ENCODE data around the gene APOL2. TPM values are rescaled to one million over a fixed set of nuclear protein-coding genes. Genes with fewer than 3 reads are reported as not detected.
"Not testable (repeated sequence)": the region's sequence is repeated elsewhere in the genome, so short reads cannot be mapped to it uniquely, and the experiment has no call there.

Gene APOL2
- total and polyA plus RNA-seq, 2 experiments from 2014 or later: 8.7 to 14.7 TPM

DNA sequence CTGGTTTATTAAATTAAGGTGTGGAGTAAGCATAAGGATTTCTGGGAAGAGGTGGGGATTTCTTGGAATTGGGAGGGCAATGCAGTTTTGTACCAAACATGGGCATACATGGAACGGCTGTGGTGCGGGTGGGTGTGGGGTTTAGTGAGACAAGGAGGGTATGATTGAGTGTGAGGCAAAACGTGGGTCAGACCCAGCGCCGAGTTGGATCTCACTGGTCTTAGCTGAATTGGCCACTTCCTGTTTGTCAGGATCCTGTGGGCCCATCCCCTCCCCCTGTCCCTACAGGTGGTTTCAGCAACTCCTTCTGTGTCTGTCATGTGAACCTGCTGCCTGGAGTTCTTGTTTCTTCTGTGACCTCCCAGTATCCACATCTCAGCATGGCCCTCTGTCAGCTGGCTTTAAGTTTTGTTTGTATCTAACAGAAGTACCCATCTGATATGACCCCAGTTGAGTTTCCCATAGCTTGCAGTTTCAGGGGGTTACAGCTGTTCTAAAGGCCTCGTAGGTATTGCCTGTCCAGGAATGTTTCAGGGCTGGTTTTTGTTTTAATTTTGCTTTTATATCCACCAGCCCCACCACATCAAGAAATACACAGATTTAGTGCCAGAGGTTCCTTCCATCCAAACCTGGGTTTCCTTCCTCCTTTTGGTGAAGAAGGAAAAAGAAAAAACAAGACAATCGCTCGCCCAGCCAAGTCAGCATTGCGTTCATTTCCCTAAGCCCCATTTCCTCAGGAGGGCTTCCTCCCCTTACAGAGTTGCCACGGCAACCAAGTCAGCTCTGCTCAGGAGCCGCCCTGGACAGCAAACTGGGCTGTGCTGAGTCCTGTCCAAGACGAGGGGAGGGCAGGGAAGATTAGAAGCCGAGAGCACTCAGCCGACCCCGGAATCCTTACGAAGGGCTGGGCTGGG lies 19.6 kb upstream of the APOL2 start:
- no peaks in the 10 kb centered on the region for H3K9me3 ChIP-seq (ENCODE audit: low read depth)
- no peaks in the 10 kb centered on the region for H3K27me3 ChIP-seq
- H3K4me3 ChIP-seq: no peak overlapping the region
- TF ChIP-seq CTCF (IDR thresholded peaks at IDR 0.05; ENCODE audit: low read depth, low read length): no peak
- H3K27ac ChIP-seq: no peak overlapping the region
- peaks cover 13% of the 10 kb centered on the region for H3K4me1 ChIP-seq (ENCODE audit: low read depth)
- H3K36me3 ChIP-seq: no peaks in the 10 kb centered on the region
- peak; percentile 58 to 82 for DNase-seq (ENCODE audit: low read depth in 1 of 2, low spot score in 1 of 2)

DNA sequence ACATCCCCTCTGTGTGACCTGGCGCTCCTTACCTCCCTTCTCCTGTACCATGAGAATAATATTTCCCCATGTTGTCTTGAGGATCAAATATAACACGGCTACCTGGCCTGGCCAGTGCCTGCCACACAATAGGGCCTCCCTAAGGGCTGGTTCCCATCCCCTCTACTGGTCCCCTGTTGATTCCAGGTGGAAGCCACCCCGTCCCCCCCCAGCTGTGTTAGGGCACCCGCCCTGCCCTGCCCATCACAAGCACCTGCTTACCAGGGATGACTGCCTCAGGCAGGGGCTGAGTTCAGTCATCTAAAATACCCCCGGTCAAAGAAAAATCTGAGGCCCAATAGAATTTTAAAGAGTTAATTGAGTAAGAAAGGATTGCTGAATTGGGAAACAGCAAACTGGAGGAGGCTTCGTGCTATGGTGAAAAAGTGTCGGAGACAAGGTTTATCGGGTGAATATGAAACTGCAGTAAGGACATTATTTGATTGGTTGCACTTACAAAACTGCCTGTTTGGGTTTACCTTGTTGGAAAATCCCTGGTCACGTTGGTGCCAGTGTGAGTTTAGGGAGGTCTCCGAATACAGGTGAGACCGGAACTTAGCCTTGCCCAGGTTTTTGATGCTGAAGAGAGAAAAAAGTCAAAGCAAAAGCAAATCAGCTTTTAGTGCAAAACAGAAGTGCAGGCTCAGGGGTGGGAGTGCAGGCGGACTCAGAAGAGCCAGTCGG lies 18.8 kb upstream of the APOL2 start:
- Histone ChIP-seq H3K9me3 (ENCODE audit: low read depth) (no peaks in the 10 kb centered on the region), H3K27ac (no peak overlapping the region), H3K4me1 (ENCODE audit: low read depth) (peaks cover 13% of the 10 kb centered on the region), H3K4me3 (no peak overlapping the region), H3K36me3 (no peaks in the 10 kb centered on the region), H3K27me3 (no peaks in the 10 kb centered on the region)
- DNase-seq (ENCODE audit: low read depth in 1 of 2, low spot score in 1 of 2): no peak
- TF ChIP-seq CTCF (IDR thresholded peaks at IDR 0.05; ENCODE audit: low read depth, low read length): no peak

- Histone ChIP-seq H3K27ac (no peak overlapping the region), H3K27me3 (no peaks in the 10 kb centered on the region), H3K9me3 (ENCODE audit: low read depth) (no peaks in the 10 kb centered on the region), H3K4me1 (ENCODE audit: low read depth) (peaks cover 13% of the 10 kb centered on the region), H3K36me3 (no peaks in the 10 kb centered on the region), H3K4me3 (no peak overlapping the region)
- no peak for TF ChIP-seq CTCF (IDR thresholded peaks at IDR 0.05; ENCODE audit: low read depth, low read length)
- DNase-seq (ENCODE audit: low read depth in 1 of 2, low spot score in 1 of 2): no peak
Measured at GRCh38 chr22:36257308-36257707, 18.0 kb upstream of the APOL2 start.

GRCh38 chr22:36256478-36256877 lies 17.2 kb upstream of the APOL2 start:
- Histone ChIP-seq H3K27ac (no peak overlapping the region), H3K9me3 (ENCODE audit: low read depth) (no peaks in the 10 kb centered on the region), H3K4me3 (no peak overlapping the region), H3K27me3 (no peaks in the 10 kb centered on the region), H3K36me3 (no peaks in the 10 kb centered on the region), H3K4me1 (ENCODE audit: low read depth) (peaks cover 13% of the 10 kb centered on the region)
- no peak for DNase-seq (ENCODE audit: low read depth in 1 of 2, low spot score in 1 of 2)
- TF ChIP-seq CTCF (IDR thresholded peaks at IDR 0.05; ENCODE audit: low read depth, low read length): no peak

DNA sequence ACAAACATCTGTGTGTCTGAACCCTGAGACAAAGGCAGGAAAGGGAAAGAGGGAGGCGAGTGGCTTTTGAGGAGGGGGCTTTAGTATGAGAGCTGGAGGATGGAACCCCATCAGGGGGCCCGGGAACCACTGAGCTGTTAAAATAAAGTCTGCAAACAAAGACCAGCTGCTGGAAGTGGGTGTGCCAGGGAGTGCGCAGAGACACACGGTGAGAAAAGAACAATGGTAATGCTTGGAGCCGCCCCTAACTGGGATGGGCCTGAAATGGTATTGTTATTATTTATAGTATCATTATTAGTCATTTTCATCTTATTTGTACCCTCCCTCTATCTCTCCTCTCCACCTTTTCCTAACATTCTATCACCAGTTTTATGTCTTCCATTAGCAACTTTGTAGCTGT lies 16.2 kb upstream of the APOL2 start:
- not testable (repeated sequence) for H3K4me3 ChIP-seq; H3K27me3 ChIP-seq; H3K27ac ChIP-seq; DNase-seq (ENCODE audit: low read depth in 1 of 2, low spot score in 1 of 2); H3K9me3 ChIP-seq (ENCODE audit: low read depth); H3K36me3 ChIP-seq
- H3K4me1 ChIP-seq (ENCODE audit: low read depth): peaks cover 13% of the 10 kb centered on the region

Measured in cardiac muscle cell (in vitro differentiated cells and primary cell).